HG03064 (cell line): Measurements from ENCODE around the gene BCL2L1.

ENCODE experiments used
- ATAC-seq: cut with Tn5 transposase; IDR thresholded peaks from one replicate; pipeline ENCODE4 v1.9.1; 2021; ENCODE audit warnings: low read depth; ENCODE audit not compliant: unreplicated experiment

The BCL2L1 gene

DNA sequence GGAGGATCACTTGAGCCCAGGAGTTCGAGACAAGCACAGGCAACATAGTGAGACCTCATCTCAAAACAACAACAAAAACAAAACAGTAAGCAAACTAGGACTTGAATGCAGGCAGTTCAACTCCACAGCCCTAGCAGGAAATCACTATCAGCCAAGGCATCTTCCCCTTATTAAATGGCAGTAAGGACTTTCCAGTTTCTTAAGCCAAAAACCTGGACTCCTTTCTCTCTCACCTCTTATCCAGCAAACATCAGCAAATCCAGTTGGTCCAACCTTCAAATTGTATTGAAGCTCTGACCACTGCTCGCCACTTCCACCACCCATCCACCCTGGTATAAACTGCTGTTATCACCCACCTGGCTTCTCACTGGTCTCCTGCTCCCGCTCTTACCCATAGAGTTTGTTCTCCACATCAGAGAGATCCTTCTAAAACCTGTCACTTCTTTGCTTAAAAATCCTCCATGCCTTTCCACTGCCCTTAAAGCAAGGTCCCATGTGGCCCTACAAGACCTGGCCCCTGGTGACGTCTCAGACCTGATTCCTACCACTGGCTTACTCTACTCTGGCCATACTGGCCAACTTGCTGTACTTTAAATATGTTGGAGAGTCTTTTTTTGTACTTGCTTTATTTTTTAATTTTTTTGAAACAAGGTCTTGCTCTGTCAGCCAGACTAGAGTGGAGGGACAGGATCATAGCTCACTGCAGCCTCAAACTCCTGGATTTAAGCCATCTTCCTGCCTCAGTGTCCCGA, 27.6 kb downstream of the BCL2L1 start:
- ATAC-seq, result no peak

DNA sequence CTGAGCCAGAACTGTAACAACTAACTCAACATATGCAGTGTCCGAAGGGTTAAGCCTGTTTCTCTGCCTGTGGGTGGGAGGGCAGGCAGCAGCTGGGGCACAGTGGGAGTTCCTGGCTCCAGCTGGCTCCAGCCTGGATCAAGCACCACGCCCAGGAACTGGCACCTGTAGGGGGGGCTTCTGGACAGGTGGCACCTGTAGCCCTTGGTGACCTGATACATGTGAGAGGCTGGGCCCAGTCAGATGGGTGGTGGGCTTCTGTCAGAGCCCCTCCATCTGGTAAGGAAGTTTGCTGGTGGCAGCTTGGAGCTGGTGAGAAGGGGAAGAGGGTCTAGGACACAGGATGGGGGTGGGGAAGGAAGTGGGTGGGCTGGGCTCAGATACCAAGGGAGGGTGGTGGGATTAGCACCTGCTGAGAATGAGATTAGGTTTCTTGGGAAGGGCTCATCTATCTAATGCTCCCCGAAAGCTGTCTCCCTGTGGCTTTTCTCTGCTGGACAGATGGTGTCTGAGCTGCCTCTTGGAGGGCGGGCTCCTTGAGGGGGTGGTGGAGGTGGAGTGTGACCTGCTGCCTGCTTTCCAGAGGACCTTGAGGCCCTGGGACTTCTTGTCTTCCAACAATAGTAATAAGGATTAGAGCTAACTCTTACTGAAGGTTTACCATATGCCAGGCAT, 28.5 kb downstream of the BCL2L1 start:
- no peak for ATAC-seq

DNA sequence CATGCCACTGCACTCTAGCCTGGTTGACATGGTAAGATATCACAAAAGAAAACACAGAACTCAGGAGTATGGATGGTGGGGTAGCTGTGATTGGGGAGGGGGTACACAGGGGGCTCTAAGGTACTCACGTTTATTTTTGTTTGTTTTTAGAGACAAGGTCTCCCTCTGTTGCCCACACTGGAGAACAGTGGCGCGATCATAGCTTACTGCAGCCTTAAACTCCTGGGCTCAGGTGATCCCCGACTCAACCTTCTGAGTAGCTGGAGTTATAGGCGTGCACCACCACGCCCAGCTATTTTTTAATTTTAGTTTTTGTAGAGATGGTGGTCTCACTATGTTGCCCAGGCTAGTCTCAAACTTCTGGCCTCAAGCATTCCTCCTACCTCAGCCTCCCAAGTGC, 29.3 kb downstream of the BCL2L1 start:
- ATAC-seq, result no peak

DNA sequence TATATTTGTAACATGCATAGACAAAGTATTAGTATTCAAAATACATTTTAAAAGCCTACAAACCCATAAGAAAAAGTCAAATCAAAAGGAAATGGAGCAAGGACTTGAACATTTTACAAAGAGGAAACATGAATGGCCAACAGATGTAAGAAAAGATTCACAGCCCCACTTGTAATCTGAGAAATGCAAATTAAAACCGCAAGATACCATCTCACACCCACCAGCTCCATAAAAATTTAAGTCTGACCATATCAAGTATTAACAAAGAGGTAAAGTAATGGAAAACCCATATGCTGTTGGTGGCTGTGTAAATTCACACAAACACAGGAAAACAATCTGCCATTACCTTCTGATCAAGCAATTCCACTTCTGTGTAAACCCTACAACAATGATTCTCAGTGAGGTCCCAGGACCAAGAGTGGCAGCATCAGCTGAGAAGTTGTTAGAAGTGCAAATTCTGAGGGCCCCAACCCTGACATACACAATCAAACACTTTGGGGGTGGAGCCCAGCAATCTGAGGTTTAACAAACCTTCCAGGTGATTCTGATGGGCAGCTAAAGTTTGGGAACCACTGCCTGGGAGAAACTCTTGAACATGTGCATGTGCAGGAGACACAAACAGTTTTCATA, 30.9 kb downstream of the BCL2L1 start:
- peak; percentile 60 for ATAC-seq

DNA sequence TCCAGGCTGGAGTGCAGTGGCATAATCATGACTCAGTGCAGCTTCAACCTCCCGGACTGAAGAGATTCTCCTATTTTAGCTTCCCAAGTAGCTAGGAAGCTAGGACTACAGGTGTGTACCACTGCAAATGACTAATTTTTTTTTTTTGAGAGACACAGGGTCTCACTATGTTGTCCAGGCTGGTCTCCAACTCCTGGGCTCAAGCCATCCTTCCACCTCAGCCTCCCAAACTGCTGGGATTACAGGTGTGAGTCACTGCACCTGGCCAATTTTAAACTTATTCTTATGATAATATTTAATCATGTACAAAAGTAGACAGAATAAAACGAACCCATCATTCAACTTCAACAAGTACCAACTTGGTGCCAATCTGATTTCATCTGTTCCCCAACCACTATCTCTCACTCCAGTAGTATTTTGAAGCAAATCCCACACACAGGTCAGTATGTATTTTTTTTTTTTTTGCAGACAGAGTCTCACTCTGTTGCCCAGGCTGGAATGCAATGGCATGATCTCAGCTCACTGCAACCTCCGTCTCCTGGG, 32.5 kb downstream of the BCL2L1 start:
- no peak for ATAC-seq

DNA sequence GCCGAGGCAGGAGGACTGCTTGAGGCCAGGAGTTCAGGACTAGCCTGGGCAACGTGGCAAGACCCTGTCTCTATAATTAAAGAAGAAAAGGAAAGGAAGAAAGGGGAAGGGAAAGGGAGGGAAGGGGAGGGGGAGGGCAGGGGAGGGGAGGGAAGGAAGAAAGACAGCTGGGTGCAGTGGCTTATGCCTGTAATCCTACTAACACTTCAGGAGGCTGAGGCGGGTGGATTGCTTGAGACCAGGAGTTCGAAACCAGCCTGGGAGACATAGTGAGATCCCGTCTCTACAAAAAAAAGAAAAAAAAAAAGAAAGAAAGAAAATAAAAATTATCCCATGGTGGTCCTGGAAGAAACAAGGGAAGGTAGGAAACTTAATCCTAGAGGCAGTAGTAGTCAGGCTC, 33.5 kb downstream of the BCL2L1 start:
- ATAC-seq, result no peak

DNA sequence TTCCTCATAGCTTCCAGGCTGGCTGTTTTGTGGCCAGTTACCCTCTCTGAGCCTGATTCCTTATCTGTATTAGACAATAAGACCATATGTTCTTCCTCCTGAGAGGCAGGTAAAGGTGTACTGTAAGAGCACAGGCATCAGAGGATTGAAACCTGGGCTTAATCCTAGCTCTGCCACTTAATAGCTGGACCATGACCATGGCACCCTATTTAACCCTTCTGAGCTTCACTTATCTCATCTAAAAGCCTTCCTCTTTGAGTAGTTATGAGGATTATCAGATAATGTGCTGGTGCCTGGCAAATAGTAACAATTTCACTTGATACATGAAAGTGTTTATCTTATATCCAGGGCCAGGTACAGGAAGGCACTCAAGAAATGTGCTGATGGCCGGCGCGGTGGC, 34.9 kb downstream of the BCL2L1 start:
- no peak for ATAC-seq

DNA sequence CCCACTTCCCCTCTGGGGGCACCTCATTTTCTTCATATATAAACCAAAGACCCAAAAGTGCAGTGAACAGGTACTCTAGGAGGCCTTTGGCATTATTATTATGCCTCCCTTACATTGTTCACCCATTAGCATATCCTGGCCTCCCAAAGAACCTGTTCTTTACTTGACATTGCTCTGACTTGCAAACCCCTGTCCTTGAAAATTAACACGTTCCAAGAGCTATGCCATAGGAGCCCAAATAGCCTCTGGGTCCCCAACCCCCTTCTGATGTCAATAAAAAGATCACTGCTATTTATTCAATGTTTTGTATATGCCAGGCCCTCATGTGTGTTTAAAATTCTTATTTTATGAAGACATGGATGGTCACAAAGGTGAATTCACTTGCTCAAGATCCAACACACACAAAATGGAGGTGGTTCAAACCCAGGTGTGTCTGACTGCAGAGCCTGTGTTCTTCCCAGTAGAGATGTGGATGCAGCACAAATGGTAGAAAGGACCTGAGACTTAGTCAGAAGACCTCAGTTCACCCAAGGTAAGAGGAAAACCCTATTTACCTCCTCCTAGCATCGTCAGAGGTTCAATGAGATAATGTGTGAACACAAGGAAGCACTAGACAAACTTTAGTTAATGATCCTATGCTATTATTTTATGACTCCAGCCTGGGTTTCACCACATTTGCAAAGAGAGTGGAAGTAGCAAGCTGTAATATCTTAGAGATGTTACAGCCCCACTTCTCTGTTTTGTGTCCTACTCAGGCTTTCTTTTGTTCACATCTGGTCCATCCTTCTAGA, 36.6 kb downstream of the BCL2L1 start:
- ATAC-seq, result peak; percentile 1

DNA sequence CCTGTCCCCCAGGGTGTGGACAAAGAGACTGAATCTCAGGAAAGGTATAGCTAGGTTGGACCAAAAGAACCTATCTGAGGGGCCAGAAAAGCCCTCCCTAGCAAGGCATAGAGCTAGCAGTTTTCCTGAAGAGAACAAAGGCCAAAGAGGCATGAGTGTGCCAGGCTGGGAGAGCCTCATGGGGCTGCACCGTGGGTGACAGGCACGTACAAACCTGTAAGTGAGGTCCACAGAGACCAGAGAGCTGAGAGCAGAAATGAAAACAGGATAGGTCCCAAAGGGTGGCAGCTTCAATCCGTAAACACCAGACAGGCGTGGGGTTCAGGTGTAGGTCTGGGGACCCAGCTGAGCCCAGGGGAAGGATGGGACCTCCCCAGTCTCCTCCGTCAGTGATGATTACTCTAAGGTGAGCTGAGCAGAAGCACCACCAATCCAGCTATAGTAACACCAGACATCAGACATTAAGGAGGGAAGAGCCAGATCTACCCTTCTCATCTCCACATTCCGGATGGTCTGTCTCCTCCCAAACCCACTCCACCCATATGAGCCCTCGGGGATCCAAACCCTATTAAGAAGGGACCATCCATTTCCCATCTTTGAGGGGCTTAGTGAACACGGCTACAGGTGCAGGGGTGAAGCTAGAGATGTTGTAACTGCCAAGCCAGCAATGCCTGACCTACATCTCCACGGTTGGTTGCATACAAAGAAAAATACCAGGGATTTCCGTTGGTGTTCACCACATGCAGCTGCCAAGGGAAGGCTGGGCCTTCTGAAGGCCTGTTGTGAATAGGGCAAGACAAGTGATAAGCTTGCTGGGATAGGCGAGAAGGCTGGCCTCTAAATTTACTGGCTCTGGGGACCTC, 38.3 kb downstream of the BCL2L1 start:
- ATAC-seq, result no peak

DNA sequence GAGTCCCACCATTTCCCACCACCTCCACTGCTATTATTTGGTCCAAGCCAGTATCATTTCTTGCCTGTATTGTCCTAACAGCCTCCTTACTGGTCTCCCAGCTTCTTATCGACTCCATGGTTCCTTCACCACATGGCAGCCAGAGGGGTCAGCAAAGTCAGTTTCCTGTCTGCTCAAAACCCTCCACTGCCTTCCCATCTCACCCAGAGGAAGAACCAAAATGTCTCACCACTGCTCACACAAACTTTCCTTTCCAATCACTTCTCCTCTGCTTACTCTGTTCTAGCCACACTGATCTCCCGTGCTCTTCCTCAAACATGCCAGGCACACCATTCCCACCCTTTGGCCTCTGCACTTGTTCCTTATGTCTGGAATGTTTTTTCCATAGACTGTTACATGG, 39.7 kb downstream of the BCL2L1 start:
- ATAC-seq, result no peak

DNA sequence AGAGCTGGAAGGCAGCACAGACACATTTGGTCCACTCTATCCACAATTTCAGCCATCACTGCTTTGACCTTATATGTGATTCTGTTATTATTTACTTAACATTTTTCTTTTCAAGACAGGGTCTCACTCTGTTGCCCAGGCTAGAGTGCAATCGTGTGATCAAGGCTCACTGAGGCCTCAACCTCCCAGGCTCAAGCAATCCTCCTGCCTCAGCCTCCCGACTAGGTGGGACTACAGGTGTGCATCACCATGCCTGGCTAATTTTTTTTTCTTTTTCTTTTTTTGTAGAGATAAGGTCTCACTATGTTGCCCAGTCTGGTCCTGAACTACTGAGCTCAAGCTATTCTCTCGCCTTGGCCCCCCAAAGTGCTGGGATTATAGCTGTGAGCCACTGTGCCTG, 40.3 kb downstream of the BCL2L1 start:
- no peak for ATAC-seq

DNA sequence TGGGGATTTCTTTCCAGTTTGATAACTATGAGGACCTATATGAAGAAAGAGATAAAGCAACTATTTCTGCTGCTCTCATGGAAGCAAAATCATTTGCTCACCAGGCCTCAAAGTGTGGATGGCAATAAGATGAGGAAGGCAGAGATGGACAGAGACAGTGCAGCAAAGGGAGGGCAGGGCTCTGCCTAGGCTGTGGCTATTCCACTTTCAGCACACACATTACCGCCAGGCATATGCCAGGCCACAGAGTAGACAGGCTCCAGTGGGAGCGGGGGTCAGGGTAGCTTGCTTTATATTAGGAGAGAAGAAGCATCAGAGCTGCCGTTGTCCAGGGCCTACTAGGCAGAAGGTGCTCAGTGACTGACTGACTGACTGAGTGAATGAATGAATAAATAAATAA, 40.9 kb downstream of the BCL2L1 start:
- no peak for ATAC-seq

DNA sequence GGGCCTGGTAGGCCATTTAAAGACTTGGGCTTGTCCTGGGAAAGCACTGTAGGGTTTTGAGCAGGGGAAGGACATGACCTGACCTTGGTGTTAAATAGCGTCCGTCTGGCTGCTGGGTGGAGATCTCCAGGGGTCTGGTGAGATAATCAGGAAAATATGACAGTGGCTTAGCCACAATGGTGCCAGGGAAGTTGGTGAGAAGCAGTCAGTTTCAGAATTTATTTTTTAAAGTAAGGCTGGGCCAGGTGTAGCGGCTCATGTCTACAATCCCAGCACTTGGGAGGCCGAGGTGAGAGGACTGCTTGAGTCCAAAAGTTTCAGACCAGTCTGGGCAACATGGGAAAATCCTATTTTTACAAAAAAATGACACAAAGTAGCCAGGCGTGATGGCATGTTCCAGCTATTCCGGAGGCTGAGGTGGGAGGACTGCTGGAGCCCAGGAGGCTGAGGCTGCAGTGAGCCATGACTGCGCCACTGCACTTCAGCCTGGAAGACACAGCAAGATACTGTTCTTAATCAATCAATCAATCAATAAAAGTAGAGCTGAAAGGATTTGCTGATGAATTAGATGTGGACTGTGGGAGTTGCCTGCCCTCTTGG, 41.4 kb downstream of the BCL2L1 start:
- no peak for ATAC-seq

DNA sequence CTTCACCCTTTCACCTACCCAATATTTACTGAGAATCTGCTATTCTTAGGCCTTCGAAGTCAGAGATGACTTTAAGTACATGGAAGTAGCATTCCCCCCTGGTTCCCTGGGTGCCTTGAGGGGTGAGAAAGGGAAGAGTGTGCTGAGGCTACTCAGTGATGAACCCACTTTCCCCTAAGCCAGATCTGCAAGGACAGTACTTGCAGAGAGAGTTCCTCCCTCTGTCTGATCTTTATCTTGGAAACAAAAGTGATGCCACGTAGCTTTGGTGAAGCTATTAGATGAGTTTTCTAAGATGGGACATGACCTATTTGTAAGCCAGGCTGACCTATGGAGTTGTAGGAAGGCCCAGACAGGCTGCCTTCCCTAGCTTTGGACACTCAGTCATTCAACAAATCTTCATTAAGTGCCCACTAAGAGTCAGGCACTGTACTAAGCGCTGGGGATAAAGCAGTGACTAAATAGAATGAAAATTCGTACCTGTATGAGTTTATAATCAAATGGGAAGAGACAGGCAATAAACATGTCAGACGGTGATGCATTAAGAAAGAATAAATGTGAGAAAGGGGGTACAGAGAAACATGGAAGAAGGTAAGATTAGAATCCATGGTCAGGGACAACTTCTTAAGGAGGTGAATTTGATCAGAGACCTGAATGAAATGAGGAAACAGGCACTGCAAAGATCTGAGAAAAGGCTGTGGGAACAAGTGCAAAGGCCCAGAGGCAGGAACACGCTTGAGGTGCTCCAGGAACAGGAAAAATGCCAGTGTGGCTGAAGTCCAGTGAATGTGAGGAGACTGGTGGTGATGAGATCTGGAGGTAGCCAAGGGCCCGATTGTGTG, 42.2 kb downstream of the BCL2L1 start:
- ATAC-seq, result no peak

DNA sequence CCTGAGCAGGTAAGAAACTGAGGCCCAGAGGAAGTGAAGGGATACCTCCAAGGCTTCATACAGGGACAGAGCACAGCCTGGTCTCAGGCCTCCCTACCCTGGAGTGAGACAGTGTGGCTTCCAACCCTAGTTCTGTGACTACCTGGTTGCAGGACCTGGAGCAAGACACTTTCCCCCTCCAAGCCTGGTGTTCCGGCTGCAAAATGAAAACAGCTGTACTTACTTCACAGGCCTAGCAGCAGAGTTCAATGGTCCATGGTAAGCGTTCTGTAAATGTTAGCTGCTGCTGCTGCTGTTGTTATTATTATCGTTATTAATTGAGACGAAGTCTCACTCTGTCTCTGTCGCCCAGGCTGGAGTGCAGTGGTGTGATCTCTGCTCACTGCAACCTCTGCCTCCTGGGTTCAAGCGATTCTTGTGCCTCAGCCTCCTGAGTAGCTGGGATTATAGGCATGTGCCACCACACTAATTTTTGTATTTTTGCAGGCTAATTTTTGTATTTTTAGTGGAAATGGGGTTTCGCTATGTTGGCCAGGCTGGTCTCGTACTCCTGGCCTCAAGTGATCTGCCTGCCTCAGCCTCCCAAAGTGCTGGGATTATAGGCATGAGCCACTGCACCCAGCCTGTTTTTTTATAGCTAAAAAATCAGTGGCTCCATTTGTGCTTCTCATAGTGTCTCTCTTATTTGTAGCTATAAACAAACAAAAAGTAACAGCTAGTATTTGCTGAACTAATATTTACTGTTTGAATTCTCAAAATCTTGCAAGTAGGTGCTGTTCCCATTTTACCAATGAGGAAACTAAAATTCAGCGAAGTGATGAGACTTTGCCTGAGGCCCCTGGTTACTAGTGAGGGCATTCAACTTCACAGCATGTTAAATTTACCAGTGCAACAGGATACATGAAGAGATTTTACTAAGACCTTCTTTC, 43.0 kb downstream of the BCL2L1 start:
- no peak for ATAC-seq

DNA sequence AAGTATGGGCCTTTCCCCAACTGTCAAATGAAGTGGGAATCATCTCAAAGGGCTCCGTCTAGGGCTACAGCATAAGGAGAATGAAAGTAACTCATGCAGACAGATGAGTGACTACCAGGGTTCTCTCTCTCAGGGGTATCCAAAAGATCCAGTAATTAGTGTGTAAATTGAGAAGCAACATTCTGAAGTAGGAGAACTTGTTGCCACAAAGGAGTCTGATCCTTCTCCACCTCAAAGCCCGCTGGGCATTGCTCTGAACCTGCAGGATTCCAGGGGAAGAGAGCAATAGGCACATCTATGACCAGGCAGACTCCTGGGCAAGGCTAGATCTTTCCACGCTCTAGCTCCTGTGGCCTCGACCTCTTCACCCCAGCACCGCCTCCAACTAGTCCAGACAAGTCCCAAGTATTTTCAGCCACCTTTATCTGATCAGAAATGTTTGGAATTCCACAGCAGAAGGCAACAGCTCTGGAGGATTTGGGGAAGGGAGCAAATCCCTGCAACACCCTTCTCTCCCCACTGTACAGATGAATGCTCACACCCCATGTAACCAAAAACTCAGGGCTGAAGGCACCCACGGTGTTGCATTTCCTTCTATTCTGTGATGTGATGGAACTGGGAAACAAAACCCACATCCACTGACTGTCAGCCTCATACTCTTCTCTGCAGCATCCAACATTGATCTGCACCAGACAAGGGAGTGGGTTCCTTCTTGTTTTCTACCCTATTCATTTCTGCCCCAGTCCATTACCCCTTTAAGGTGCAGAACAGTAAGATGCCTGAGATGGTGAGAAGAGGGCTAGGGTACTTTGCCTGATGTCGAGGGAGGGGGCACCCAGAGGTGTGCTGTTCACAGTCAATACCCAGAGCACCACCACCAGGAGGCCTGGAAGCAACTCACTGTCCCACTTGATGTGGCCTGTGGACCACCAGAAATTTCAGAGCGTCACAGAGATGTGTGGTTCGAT, 44.0 kb downstream of the BCL2L1 start:
- ATAC-seq, result no peak
